MM.1S (cell line): ENCODE results near the gene FYN.

Experiments used
- CTCF ChIP-seq: fragments of 300-600 bp; sonication (generic); IDR thresholded peaks from 2 replicates; pipeline ENCODE4 v1.5.1; 2016; ENCODE audit warnings: antibody characterized with exemption, low read length, mixed read lengths
- EZH2 ChIP-seq: fragments of 300-600 bp; sonication (generic); optimal IDR thresholded peaks from 2 replicates; pipeline ENCODE3; 2017; ENCODE audit warnings: low read depth, mild to moderate bottlenecking, antibody characterized with exemption, low read length, mixed read lengths

GRCh38 chr6:111884068-111884467 is 10.8 kb upstream of the FYN start:
- TF ChIP-seq CTCF (no peak), EZH2 (no peak)
